Fibroblast of skin of abdomen (primary cell): ENCODE measurements around the gene VTI1A.
"Not testable (repeated sequence)": the region's sequence is repeated elsewhere in the genome, so short reads cannot be mapped to it uniquely, and the experiment has no call there.

Source experiments
- DNase-seq: peaks from one replicate; pipeline ENCODE4 v3.0.0-alpha.2; 2013

VTI1A gene

DNA sequence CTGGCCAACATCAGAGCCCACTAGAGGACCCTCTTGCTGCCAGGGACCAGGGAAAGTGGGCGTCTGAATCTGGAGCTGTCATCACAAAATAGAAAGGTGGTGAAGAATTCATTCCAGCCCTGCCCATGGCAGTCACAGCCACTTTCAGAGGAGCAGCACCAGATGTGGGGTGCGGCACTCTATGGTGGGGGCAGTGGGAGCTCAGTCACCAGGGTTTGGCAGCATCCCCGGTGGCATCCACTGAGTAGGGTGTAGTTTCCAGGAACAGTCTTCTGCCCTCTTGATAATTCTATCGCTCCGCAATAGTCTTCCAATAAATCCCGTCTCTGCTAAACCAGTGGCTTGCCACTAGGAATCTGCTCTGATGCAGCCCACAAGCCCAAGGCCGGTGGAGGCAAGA, 394.5 kb downstream of the VTI1A start:
- DNase-seq: no peak

DNA sequence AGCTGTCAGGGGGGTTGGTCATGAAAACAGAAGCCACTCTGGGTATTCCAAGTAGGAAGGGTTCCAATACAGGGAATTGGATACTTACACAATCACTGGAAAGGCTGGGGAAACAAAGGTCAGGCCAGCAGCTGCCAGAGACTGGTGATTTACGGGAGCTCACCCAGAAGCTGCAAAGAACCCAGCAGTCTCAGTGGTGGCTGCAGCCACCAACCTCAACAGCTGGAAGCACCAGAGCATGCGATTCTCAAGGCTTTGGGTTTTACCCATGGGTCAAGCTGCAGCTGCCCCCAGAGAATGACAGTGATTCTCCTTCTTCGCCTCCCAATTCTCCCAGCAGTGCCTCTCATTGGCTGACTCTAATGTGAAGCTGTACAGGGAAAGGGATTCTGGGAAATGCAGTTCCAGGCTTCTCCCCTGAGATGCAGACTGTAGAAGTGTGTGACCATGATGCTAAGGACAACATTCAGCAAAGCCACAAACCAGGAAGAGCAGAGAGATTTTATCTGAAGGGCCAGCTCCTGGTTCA, 395.9 kb downstream of the VTI1A start:
- peak; percentile 3 for DNase-seq

DNA sequence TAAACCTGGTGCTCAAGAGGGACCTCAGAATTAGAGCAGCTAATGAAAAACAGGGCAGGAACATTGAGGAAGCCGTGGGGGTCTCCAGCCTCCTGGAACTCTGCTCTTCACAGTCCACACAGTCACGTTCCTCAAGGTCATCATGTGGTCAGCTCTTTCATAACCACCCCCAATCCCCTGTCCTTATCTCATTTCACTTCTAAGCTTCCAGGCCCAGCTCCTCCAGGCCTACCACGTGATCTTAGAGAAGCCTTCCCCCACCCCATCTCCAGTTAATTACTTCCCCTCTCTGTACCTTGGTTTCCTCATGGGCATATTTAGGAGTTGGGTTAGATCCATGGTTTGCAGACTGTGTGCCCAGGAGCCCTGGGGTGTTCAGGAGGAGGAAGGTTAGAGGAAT, 396.6 kb downstream of the VTI1A start:
- DNase-seq: no peak

DNA sequence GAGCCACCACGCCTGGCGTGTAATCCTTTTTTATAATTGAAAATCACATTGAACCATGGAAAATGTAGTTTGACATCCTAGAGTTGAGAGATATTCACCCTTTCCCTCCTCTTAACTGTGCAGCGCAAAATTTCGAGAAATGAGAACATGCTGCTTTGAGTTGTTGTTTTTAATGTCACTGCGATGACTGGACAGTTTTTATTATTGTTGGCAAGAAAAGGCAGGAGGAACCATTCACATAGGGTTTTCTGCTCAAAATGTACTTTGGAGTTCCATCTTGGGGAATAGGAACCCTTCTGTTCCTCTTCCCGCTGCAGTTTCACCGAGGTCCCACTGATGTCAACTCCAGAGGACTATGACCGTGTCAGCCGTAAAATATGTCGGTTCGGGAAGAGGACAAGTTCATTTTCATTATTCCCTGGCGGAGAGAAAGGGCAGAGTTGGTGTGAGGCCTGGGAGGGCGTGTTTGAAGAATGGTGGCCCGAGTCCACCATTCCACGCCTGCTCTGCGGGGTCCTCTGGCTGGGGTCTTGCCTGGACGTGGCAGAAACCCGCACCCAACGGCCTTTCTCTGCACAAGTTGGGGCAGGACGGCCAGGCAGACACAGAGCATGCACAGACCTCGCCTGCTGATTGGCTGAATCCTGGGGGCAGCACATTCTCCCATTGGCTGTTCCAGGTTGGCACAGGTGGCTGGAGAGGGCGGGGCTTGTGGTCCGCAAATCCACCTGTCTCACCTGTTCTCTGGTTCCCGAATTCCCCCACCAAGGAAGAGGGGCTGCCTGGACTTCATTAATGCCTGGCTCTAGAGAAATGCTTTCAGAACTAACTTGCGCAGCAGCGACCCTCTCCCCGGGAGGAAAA, 397.9 kb downstream of the VTI1A start:
- DNase-seq: no peak

DNA sequence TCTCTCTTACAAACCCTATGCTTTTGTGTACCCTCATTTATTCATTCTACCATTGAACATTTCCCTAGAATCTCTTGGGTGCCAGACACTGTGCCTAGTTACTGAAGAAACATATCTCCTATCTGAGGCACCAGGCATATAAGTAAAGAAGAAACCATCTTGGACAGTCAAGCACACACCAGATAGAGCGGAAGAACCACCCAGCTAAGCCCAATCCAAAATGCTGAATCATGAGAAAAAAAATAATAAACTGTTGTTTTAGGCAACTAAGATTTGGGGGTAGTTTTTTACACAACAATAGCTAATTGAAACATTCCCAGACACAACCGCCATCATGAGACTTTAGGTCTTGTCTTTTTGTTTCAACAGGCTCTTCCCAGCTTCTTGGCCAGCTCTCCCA, 400.8 kb downstream of the VTI1A start:
- no peak for DNase-seq

DNA sequence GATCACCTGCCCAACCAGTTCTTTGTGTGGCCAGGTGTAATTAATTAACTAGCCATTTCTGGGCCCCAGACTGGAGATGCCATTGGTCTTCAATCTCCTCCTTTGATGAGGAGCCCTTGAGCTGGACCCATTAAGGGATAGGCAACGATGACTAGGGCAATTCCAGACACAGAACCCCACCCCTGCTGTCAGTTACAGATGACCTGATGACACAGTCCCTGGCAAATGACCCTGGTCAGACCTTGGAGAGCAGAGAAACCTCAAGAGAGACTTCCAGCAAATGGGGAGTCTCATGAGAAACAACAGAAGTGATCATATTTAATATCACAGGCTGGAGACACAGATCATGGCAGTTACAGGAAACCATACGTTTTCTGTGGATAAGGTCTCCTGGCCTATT, 401.2 kb downstream of the VTI1A start:
- no peak for DNase-seq

DNA sequence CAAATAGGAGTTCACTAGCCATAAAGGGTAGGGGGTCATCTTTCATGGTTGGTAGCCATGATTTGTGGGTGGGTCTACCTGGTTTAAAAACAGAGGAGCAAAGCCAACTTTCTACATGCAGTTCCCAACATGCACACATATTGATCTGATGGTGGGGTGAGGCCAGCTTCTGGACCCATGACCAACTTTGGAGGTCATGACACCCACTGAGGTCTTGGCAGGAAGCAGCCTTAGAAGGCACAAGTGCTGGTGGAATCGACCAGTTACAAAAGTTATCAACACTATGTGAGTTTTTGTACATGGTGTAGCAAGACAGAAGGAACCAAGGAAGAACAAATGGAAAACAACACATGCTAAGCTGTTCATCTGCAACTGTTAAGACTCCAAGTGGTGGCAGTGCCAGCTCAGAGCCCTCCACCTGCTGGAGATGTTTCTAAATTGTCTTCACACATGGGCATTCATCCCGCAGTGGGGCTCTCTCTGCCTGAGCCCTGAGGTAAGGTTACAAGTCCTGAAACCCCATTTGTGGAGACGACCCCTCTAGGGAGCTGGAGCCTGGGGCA, 401.9 kb downstream of the VTI1A start:
- no peak for DNase-seq

DNA sequence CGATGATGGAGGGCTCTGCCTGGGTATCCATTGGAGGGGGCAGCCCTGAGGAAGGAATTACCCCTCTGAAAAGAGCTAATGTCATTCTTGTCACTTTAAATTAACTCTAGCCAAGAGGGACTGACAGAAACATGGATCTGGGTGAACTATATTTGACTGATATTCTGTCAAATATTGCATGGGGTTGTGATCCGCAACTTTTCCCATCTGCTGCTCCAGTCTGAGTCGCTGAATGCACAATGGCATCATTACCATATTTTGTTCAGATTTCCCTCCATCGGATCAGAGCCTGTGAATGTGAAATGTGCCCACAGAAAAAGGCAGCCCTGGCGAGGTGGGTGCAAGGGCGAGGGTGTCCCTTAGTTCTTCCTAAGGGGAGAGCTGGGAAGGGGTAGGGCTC, 402.5 kb downstream of the VTI1A start:
- DNase-seq: no peak

DNA sequence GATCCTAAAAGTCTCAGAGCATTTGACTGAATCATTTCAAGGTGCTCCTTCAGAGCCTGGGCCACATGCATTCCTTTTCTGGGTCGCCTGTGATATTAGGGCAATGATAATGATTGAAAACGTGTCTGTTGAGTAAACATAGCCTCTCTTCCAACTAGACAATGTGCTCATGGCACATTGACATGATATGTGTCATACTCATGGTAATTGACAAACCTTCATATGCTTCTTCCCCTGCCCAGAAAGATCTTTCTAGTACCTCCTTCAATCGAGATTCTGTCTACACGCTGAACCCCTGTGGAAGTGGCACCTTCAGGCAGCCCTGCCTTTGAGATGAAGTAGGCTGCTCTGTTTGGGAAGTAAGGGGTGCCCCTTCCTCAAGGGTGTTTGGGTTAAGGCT, 404.2 kb downstream of the VTI1A start:
- no peak for DNase-seq

DNA sequence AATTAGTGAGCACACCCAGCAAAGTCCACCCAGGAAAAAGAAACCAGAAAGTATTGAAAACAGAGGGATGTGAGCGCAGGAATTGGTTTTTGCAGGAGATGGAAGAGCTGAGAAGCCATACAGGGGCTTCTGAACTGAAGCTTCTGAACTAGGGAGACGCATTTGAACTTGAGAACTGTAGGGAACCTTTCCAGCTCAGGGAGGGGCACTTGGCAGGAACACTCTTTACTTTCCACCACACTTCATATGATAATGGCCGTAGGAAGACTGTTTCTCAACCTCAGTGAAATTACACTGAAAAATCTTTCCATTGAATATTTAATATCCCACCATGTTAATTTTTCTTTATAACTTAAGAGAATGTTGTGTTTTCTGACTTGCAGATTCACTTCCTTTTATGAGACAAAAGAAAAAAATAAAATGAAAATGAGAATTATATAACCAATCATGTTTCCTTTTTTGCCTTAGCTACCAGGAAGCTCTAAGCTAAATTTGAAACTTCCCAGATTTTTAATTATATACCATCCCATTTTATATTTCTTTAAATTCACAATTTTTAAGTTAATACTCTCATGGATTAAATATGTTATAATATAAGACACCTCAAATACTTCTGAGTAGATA, 404.7 kb downstream of the VTI1A start:
- no peak for DNase-seq

DNA sequence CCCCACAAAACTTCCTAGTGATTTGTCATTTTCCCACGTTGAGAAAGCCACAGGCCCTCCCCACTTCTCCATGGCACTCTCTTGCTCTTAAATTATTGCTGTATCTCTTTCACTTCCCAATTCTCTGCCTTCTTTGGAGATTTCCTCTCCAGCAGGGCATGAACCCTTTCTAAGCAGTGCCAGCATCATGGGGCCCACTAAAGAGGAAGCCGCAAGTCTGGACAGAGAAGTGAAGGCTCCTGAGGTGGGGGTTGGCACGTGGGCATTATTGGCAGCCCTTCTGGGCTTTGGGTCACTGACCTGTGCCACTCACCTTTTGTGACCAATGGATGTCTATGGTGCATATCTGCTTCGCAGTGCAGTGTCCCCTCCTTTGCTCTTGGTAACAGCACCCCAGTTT, 405.3 kb downstream of the VTI1A start:
- no peak for DNase-seq

DNA sequence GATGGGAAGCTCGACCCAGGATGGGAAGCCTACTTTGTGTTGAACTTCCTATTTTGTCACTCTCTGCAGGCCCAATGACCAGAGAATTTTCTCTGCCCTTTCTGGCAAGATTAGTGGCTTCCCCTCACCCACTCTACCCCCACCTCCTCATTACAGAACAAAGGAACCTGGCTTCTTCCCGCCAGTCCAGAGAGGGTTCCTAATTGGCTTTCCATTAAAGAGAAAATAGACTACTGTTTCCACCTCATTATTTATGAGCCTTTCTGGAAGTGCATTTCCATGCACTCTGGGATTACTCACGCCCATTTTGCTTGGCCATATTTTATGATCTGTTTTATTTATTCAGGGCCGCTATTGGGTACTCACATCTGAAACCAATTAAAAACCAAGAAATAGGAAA, 408.1 kb downstream of the VTI1A start:
- no peak for DNase-seq

DNA sequence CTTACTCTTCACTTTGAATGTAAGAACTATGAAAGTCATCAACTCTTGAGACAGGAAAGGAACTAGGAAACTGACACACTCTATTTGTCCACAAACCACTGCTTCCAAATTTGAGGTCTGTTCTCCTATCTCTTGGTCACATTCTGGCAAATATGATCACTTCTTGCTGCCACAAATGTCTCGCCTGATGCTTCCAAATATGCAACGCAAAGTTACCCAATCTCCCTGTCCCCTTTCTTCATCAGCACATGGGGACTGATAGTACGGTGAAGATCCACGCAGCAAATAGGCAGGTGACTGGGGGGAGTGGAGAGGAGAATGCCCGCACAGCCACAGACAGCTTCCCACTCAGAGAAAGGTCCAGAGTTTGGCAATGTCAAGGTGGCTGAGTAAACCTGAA, 410.5 kb downstream of the VTI1A start:
- DNase-seq: no peak

DNA sequence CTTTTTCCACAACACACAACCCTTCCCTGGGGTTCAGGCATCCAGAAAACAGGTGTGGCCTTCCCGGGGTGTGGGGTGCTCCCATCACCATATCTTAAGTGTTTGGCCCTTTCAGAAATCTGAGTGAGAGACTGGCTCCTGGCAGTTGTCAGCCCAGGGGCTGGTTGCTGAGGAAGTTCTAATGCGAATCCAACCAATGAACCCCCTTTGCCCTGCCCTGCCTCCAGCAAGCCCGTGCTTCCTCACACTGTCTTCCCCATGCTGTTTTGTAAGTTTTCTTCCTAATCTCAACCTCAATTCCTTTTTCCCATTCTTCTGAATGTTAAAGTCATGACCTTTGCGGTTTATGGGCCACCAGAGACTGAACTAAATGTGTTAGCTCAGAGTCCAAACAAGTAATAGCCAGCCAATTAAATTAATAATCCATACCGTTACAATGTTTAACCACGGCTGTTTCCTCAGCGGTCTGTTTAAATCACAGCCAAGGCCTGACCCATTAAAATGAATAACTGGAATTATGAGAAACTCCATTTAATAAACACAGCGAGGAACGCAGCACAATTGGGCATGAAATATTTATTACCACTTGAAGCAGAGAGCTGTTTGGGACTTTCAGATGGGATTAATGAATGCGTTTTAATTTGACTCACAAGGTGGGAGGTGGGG, 412.1 kb downstream of the VTI1A start:
- no peak for DNase-seq

DNA sequence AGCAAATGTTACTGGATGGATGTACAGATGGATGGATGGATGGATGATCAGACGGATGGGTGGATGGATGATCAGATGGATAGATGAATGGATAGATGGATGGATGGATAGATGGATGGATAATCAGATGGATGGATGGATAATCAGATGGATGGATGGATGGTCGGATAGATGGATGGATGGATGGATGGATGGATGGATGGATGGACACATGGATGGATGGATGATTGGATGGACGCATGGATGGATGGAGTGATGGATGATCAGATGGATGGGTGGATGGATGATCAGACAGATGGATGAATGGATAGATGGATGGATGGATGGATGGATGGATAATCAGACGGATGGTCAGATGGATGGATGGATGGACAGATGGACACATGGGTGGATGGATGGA, 412.8 kb downstream of the VTI1A start:
- no peak for DNase-seq

DNA sequence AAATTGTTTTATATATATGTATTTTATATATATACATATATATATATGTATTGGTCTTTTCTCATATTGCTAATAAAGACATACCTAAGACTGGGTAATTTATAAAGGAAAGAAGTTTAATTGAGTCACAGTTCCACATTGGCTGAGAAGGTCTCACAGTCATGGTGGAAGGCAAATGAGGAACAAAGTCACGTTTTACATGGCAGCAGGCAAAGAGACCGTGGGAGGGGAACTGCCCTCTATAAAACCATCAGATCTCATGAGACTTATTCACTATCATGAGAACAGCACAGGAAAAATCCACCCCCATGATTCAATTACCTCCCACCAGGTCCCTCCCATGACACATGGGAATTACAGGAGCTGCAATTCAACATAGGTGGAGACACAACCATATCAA, 416.4 kb downstream of the VTI1A start:
- DNase-seq: not testable (repeated sequence)
